HEK293T (cell line): ENCODE data around the gene ATR.

ENCODE experiments used
- CTCF ChIA-PET: fragments of 350-600 bp; formaldehyde crosslinking; extraction: SDS; loops from one replicate; lab custom pipeline; 2021; ENCODE audit warnings: antibody characterized with exemption, inconsistent platforms; lab: Yijun Ruan, JAX
- POLR2A ChIA-PET: fragments of 350-600 bp; formaldehyde crosslinking; extraction: SDS; loops from one replicate; lab custom pipeline; 2020; ENCODE audit warnings: antibody characterized with exemption, inconsistent platforms; lab: Yijun Ruan, JAX
- DNase-seq: peaks from one replicate; pipeline ENCODE4 v3.0.0; 2012; ENCODE audit warnings: mixed read lengths; ENCODE audit errors: extremely low spot score
- ARNT ChIP-seq: fragments of 450-650 bp; IDR thresholded peaks from 2 replicates; pipeline ENCODE4 v1.6.1; 2017; ENCODE audit warnings: mild to moderate bottlenecking
- BHLHE40 ChIP-seq: fragments of 450-650 bp; IDR thresholded peaks from 2 replicates; pipeline ENCODE4 v1.6.1; 2016; ENCODE audit warnings: mild to moderate bottlenecking, moderate library complexity, borderline replicate concordance
- CTBP1 ChIP-seq: fragments of 450-650 bp; IDR thresholded peaks from 2 replicates; pipeline ENCODE4 v1.6.1; 2016; ENCODE audit warnings: borderline replicate concordance
- ELF4 ChIP-seq: fragments of 450-650 bp; IDR thresholded peaks from 2 replicates; pipeline ENCODE4 v1.6.1; 2017; ENCODE audit warnings: antibody characterized with exemption
- FOXA1 ChIP-seq: fragments of 450-650 bp; IDR thresholded peaks from 2 replicates; pipeline ENCODE4 v1.6.1; 2016; ENCODE audit warnings: mild to moderate bottlenecking
- FOXK2 ChIP-seq: fragments of 450-650 bp; IDR thresholded peaks from 2 replicates; pipeline ENCODE4 v1.6.1; 2016; ENCODE audit warnings: mild to moderate bottlenecking
- FOXM1 ChIP-seq: fragments of 450-650 bp; IDR thresholded peaks from 2 replicates; pipeline ENCODE4 v1.6.1; 2017; ENCODE audit warnings: mild to moderate bottlenecking, borderline replicate concordance
- HDGF ChIP-seq: fragments of 450-650 bp; IDR thresholded peaks from 2 replicates; pipeline ENCODE4 v1.6.1; 2017; ENCODE audit warnings: antibody characterized with exemption, borderline replicate concordance
- L3MBTL2 ChIP-seq: fragments of 450-650 bp; conservative IDR thresholded peaks from 2 replicates; pipeline ENCODE4 v1.6.1; 2016; ENCODE audit warnings: mild to moderate bottlenecking
- LEF1 ChIP-seq: fragments of 450-650 bp; IDR thresholded peaks from 2 replicates; pipeline ENCODE4 v1.6.1; 2017; ENCODE audit warnings: mild to moderate bottlenecking, borderline replicate concordance
- NFRKB ChIP-seq: fragments of 450-650 bp; IDR thresholded peaks from 2 replicates; pipeline ENCODE4 v1.6.1; 2016; ENCODE audit warnings: mild to moderate bottlenecking, moderate library complexity
- SP1 ChIP-seq: fragments of 450-650 bp; IDR thresholded peaks from 2 replicates; pipeline ENCODE4 v1.6.1; 2017
- SUZ12 ChIP-seq: fragments of 450-650 bp; IDR thresholded peaks from 2 replicates; pipeline ENCODE4 v1.6.1; 2016; ENCODE audit warnings: mild to moderate bottlenecking
- TARDBP ChIP-seq: fragments of 450-650 bp; IDR thresholded peaks from 2 replicates; pipeline ENCODE4 v1.6.1; 2016
- ZNF384 ChIP-seq: fragments of 450-650 bp; IDR thresholded peaks from 2 replicates; pipeline ENCODE4 v1.6.1; 2016
- TF ChIP-seq, protein P1 (sequence below): fragments of 450-650 bp; IDR thresholded peaks from 2 replicates; pipeline ENCODE4 v1.6.1; 2016

Gene ATR

DNA sequence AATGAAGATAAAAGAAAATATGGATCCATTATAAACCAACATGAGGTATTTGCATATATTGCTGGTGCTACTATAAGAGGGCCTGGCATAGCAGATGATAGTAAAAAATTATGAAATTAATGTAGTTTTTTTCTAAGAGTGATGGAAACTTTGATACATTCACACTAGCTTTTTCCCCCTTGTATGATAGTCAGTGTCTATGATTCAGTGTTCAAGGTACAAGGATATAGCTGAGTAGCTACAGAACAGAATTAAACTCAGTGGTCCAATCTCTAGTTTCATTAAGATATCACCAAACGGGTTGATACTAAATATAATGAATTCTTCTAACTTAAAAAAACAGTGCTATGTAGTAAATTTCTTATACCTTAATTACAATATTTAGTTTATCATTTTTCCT lies 80.8 kb downstream of the ATR start:
- DNase-seq = no peak
- ChIA-PET CTCF (no interaction called here), POLR2A (no interaction called here)
- TF ChIP-seq HDGF = no peak
- TF ChIP-seq, protein P1, sequence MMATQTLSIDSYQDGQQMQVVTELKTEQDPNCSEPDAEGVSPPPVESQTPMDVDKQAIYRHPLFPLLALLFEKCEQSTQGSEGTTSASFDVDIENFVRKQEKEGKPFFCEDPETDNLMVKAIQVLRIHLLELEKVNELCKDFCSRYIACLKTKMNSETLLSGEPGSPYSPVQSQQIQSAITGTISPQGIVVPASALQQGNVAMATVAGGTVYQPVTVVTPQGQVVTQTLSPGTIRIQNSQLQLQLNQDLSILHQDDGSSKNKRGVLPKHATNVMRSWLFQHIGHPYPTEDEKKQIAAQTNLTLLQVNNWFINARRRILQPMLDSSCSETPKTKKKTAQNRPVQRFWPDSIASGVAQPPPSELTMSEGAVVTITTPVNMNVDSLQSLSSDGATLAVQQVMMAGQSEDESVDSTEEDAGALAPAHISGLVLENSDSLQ = no peak
- no peak for TF ChIP-seq ELF4
- TF ChIP-seq NFRKB = no peak
- TF ChIP-seq BHLHE40 = no peak
- no peak for TF ChIP-seq LEF1
- TF ChIP-seq FOXK2 = no peak
- TF ChIP-seq CTBP1 = no peak

DNA sequence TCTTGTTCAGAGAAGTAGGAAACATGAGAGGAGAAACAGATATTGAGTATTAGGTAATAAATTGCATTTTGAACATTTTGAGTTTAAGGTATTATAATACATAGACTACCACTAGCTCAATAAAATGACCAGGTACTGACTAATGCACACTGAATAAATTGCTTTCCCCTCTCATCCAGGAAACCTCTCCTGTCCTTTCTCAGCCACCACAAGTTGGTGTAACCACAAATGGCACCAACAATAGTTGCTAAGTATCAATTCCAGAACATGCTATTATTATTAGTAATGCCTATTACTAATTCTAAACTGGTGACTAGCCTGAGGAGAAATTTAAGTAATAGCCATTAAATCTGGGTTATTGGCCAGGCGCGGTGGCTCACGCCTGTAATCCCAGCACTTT lies 83.4 kb downstream of the ATR start:
- ChIA-PET POLR2A (no interaction called here), CTCF (no interaction called here)
- TF ChIP-seq ELF4 = no peak
- DNase-seq = no peak

DNA sequence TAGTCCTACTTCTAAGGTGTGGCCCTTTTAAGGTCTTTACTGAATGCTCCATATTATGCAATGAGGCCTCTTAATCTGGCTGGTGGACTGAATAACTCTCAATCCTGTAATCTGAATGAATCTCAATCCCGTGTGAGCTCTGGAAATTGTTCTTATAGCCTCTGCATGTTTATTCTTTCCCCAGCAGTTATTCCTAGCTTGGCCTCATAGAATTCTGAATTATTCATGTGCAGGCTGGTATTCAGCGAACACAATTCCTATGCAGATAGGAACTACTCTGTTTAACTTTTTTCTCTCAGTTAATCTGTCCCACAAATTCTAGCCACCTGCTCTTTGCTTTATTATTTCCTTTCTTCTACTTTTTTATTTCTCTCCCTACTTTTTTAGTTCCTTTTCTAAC lies 86.3 kb downstream of the ATR start:
- ChIA-PET CTCF (no interaction called here), POLR2A (no interaction called here)
- TF ChIP-seq HDGF (no peak), NFRKB (no peak), L3MBTL2 (no peak), SUZ12 (no peak), FOXK2 (no peak), FOXA1 (no peak), ELF4 (no peak), ARNT (no peak), BHLHE40 (no peak), LEF1 (no peak), CTBP1 (no peak), FOXM1 (no peak)
- TF ChIP-seq, protein P1 = no peak

DNA sequence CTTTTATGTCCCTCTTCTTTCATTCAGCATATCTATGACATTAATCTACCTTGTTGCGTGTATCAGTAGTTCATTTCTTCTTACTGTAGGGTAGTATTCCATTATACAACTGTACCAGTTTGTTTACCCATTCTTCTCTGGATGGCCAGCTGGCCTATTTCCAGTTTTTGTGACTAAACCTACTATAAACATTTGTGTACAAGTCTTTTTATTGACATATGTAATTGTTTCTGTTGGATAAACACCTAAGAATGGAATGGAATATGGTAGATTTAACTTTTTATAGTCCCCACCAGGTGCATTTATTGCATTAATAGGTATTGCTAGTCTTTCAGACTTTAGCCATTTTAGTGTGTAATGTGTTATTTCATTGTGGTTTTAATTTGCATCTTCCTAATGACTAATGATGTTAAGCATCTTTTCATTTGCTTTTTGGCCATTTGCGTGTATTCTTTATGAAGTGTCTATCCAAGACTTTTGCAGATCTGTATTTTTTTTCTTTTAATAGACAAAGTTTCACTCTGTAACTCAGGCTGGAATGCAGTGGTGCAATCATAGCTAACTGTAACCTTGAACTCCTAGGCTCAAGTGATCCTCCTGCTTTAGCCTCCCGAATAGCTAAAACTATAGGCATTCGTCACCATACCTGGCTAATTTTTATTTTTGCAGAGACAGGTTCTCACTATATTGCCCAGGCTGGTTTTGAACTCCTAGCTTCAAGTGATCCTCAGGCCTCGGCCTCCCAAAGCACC lies 88.8 kb downstream of the ATR start:
- no peak for DNase-seq
- CTCF ChIA-PET = no interaction called here
- POLR2A ChIA-PET = no interaction called here
- TF ChIP-seq FOXA1 (no peak), FOXM1 (no peak), CTBP1 (no peak), L3MBTL2 (no peak), FOXK2 (no peak), ZNF384 (no peak), BHLHE40 (no peak), TARDBP (no peak), SP1 (no peak), NFRKB (no peak), ARNT (no peak), LEF1 (no peak), SUZ12 (no peak)

More for the DNA sequence above, 86.3 kb downstream of the ATR start:
- DNase-seq = no peak

DNA sequence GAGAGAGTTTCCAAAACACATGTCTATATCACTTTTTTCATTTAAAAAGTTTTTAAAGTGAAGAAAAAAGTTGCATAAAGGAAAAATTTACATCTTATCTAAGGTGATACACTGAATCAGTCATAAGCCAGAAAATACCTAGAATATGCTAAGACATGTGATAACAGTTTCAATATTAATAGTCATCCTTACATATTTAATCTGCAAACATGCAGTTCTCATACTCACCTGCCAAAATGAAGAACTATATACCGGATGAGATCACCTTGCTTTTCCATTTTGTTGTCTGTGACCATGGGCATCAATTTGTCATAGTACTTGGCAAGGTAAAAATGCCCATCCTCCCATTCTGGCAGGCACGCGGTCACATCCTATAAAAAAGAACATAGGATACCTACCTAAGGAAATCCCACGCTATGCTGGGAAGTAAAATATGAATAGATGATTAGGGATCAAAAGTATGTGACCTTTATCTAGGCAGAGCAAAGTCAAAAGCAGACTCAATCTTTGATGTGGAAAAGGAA lies 93.6 kb downstream of the ATR start:
- TF ChIP-seq NFRKB = no peak
- no peak for TF ChIP-seq LEF1
- TF ChIP-seq FOXA1 = no peak
- no peak for TF ChIP-seq HDGF
- DNase-seq = no peak
- CTCF ChIA-PET = no interaction called here
- POLR2A ChIA-PET = no interaction called here

DNA sequence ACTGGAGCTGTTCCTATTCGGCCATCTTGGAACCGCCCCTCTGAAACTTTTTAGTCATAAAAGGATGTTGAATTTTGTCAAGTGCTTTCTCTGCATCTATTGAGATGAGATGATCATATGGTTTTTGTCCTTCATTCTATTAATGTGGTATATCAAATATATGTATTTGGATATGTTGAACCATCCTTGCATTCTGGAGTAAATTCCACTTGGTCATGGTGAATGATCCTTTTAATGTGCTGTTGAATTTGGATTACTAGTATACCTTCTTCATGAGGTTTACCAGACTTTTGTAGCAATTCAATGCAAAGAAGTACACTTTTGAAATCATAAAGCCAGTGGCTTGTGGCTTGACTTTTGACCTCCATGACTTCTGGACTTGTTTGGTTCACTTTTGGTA lies 97.3 kb downstream of the ATR start:
- POLR2A ChIA-PET = no interaction called here
- DNase-seq = no peak
- TF ChIP-seq CTBP1 = no peak
- TF ChIP-seq ELF4 = no peak
- TF ChIP-seq TARDBP = no peak
- no peak for TF ChIP-seq SP1
- no peak for TF ChIP-seq ZNF384
- CTCF ChIA-PET = no interaction called here

DNA sequence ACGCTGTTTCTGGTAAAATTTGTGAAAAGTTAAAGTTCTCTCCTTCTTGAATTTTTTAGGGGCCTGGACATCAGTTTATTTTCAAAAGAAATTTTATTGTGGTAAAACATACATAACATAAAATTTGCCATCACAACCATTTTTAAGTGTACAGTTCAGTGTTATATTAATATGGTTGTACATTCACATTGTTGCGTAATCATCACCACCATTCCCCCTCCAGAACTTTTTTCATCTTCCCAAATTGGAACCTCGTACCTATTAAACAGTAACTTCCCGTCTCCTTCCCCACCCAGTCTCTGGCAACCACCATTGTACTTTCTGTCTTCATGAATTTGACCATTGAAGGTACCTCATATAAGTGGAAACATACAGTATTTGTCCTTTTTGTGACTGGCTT lies 107.7 kb downstream of the ATR start:
- DNase-seq = no peak
- ChIA-PET CTCF (no interaction called here), POLR2A (no interaction called here)

More for the DNA sequence above, 107.7 kb downstream of the ATR start:
- TF ChIP-seq ARNT (no peak), FOXA1 (no peak), LEF1 (no peak), HDGF (no peak), NFRKB (no peak), L3MBTL2 (no peak), CTBP1 (no peak), FOXM1 (no peak), ZNF384 (no peak), ELF4 (no peak), SP1 (no peak), FOXK2 (no peak), TARDBP (no peak), BHLHE40 (no peak), SUZ12 (no peak)
